ENCODE results near the gene MYO1C. TPM values are rescaled to one million over a fixed set of nuclear protein-coding genes. Genes with fewer than 3 reads are reported as not detected.

The MYO1C gene
- total RNA-seq, 1 donor, result 267 TPM

DNA sequence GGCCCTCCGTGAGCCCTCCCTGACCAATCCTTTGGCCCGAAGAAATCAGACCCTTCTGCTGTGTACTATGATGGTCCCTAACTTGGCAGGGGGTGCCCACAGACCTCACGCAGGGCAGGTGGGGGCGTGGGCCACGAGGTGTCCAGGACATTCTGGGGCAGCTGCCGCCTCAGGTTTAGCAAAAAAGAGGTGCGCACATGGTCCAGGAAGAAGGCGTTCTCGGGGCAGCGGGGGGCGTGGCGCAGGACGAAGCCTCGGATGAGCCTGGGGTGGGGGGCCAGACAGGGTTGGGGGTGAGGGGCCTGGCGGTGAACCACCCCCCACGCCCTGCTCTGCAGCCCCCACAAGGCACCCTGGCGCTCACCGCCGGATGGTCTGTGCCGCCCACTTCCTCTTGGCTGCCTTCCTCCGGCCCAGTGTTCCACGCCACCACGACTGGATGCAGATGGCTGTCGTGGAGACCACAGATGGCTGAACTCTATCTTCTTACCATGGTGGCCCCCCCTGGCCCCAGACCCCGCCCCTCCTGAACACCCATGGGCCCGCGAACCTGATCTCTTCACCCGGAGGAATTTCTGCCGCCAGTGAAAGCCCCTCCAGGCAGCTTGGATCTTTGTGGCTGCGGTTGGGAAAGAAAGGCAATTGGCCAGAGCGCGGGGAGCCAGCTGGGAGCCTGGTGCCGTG, 22.3 kb downstream of the MYO1C start:
- no peak for DNase-seq (ENCODE audit: low read depth)
- H3K4me3 ChIP-seq (ENCODE audit: low read depth, low read length), result no peak overlapping the region
- TF ChIP-seq, protein P1, sequence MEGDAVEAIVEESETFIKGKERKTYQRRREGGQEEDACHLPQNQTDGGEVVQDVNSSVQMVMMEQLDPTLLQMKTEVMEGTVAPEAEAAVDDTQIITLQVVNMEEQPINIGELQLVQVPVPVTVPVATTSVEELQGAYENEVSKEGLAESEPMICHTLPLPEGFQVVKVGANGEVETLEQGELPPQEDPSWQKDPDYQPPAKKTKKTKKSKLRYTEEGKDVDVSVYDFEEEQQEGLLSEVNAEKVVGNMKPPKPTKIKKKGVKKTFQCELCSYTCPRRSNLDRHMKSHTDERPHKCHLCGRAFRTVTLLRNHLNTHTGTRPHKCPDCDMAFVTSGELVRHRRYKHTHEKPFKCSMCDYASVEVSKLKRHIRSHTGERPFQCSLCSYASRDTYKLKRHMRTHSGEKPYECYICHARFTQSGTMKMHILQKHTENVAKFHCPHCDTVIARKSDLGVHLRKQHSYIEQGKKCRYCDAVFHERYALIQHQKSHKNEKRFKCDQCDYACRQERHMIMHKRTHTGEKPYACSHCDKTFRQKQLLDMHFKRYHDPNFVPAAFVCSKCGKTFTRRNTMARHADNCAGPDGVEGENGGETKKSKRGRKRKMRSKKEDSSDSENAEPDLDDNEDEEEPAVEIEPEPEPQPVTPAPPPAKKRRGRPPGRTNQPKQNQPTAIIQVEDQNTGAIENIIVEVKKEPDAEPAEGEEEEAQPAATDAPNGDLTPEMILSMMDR (IDR thresholded peaks at IDR 0.05; ENCODE audit: insufficient read depth, low read depth, low read length), result no peak

DNA sequence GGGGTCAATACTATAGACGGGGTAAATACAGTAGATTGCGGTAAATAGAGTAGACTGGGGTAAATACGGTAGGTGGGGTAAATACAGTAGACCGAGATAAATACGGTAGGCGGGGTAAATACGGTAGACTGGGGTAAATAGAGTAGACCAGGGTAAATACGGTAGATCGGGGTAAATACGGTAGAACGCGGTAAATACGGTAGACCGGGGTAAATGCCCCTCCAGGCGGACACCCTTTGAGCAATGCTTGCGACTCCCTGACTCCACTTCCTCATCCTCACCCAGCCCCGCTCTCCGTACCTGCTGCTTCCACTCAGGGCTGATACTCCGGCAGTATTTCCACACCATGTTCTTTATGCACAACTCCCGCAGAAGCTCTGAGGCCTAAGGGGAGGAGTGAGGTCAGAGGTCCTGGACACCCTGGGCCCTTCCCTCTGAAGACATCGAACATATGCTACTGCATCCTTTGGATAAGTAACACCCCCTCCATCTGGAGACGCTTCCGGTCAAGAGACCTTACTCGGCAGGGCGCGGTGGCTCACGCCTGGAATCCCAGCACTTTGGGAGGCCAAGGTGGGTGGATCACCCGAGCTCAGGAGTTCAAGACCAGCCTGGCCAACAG, 23.1 kb downstream of the MYO1C start:
- TF ChIP-seq, protein P1 (IDR thresholded peaks at IDR 0.05; ENCODE audit: insufficient read depth, low read depth, low read length), result no peak
- no peak overlapping the region for H3K4me3 ChIP-seq (ENCODE audit: low read depth, low read length)
- no peak for DNase-seq (ENCODE audit: low read depth)

DNA sequence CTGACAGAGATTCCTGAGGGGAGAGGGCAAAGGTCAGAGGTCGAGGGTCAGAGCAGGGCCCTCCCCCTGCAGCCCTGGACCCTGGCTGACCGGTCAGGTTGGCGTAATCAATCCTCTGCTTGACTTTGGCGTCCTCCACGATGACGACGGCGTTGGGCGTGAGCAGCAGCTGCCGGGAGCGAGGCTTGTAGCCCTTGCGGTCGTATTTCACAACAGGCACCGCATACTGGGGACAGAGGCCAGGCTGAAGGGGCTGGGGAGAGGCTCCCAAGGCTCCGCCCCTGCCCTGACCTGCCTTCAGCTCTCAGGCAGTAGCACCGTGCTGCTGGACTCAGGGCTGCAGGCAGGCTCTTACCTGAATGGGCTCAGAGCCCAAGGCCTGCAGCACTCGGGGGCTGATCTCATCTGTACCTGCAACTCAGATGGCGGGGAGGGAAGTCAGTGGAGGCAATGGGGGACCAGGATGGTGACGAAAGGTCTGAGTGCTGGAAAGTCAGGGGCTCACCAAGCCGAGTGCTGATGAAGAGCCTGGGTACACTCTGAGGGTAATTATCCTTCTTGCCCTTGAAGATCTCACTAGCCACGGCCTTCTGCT, 24.5 kb downstream of the MYO1C start:
- H3K4me3 ChIP-seq (ENCODE audit: low read depth, low read length), result no peak overlapping the region
- TF ChIP-seq, protein P1 (IDR thresholded peaks at IDR 0.05; ENCODE audit: insufficient read depth, low read depth, low read length), result no peak
- peak; percentile 77 for DNase-seq (ENCODE audit: low read depth)

DNA sequence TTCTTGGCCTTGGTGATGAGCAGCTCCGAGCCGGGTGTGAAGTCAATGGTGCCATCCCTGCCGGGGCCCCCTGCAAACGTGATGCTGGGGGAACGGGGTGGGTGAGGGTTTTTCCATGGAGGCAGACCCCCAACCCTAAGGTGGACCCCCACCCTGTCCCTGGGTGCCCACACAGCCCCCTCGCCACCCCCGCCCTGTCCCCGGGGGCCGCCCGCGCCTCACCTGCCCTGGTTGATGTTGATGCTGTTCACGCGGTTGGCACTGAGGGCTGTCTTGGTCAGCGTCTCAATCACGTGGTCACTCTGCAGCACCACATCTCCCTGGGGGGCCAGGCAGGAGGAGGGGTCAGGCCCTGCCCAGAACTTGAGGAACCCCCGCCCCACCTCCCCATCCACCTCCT, 25.2 kb downstream of the MYO1C start:
- no peak overlapping the region for H3K4me3 ChIP-seq (ENCODE audit: low read depth, low read length)
- TF ChIP-seq, protein P1 (IDR thresholded peaks at IDR 0.05; ENCODE audit: insufficient read depth, low read depth, low read length), result no peak
- no peak for DNase-seq (ENCODE audit: low read depth)

DNA sequence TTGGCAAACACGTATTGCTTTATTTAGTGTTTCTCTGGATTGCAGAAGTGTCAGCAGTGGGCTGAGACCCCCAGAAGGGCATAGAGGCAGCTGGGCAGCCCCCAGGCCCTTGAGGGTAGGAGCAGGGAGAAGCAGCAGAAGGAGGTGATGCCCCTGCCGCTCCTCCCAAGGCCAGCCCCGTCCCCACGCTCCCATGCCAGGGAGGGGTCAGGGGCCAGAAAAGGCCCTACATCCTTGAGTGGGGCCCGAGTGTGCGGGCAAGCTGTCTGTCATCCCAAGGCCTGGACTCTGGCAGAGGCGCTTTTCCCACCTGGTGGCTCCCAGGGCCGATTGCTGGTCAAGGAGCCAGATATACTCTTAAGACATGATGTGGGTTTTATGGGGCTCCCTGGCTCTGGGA, 28.3 kb downstream of the MYO1C start:
- TF ChIP-seq, protein P1 (IDR thresholded peaks at IDR 0.05; ENCODE audit: insufficient read depth, low read depth, low read length), result no peak
- no peak for DNase-seq (ENCODE audit: low read depth)
- no peak overlapping the region for H3K4me3 ChIP-seq (ENCODE audit: low read depth, low read length)

DNA sequence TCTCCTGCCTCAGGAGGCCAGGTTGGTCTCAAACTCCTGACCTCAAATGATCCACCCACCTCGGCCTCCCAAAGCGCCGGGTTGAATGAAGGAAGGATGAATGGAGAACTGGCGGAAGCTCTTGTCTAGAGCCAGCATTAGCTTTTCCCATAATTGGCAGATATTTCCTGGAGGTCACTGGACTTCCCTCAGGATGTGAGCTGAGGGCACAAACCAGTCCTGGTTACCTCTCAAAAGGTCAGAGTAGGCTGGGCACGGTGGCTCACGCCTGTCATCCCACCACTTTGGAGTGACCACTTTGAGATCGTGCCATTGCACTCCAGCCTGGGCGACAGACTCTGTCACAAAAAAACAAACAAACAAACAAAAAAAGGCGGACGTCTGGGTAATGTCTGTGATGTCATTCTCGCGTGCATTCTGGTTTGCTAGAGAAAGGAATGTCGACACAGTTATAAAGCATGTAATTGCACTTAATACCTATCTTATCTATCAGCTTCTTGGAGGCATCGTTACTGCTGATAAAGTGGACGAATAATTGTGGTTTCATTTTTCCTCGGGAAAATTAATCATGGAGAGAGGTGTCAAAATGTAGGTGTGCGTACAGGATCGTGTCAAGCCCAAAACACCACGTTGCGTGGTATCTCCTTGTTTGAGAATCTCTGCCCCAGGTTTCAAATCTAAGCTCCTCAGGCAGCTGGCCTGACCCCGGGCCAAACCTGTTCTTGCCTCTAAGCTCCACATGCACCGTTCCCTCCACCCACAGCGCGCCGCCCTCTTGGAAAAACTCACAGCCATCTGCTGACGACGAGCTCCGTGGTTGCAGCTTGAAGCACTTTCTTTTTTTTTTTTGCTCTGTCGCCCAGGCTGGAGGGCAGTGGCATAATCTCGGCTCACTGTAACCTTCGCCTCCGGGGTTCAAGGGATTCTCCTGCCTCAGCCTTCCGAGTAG, 30.0 kb downstream of the MYO1C start:
- peak; percentile 52 for DNase-seq (ENCODE audit: low read depth)
- H3K4me3 ChIP-seq (ENCODE audit: low read depth, low read length), result peak overlapping the region; percentile 23
- TF ChIP-seq, protein P1 (IDR thresholded peaks at IDR 0.05; ENCODE audit: insufficient read depth, low read depth, low read length), result no peak
